Measurements from ENCODE around the gene PTK7.
"Not testable (repeated sequence)": the region's sequence is repeated elsewhere in the genome, so short reads cannot be mapped to it uniquely, and the experiment has no call there.

Gene PTK7

DNA sequence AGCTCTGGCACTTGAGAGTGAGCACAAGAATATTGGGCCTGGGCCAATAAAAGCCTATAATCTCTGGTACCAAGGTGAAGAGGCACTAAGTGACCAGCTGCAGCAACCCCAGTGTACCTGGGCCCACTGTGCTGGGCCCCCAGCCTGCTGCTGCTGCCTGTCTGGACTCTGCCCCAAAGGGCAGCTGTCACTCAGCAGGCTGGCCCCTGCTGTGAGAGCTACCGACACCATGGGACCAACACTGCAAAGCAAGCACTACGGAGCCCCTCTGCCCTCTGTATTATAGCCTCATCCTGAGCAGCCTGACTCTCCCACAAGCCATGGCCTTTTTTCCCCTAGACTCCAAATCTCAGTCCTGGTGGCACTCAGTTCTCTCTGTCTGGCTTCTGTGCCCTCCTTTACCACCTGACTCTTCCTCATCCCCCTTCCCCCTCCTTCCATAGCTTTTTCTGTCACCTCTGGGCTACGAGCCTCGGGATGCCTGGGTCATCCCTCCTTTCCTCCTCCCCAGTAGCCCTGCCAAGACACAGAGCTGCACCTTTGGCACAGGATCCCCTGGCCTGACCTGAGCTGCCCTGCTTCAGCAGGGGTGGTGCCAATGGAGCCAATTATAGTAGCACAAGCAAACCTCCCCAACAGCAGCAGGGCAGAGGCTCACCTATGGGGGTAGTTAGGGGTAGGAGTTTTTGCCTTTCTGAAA, 40.5 kb upstream of the PTK7 start:
- DNase-seq (ENCODE audit: low spot score): no peak
- TF ChIP-seq, protein P1, sequence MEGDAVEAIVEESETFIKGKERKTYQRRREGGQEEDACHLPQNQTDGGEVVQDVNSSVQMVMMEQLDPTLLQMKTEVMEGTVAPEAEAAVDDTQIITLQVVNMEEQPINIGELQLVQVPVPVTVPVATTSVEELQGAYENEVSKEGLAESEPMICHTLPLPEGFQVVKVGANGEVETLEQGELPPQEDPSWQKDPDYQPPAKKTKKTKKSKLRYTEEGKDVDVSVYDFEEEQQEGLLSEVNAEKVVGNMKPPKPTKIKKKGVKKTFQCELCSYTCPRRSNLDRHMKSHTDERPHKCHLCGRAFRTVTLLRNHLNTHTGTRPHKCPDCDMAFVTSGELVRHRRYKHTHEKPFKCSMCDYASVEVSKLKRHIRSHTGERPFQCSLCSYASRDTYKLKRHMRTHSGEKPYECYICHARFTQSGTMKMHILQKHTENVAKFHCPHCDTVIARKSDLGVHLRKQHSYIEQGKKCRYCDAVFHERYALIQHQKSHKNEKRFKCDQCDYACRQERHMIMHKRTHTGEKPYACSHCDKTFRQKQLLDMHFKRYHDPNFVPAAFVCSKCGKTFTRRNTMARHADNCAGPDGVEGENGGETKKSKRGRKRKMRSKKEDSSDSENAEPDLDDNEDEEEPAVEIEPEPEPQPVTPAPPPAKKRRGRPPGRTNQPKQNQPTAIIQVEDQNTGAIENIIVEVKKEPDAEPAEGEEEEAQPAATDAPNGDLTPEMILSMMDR (IDR thresholded peaks at IDR 0.05; ENCODE audit: borderline replicate concordance, control extremely low read depth, extremely low read depth, insufficient read depth, missing control alignments): no peak
- in situ Hi-C loops (cut with MboI; ENCODE audit: low sequenced_read_pairs, unreplicated experiment): no loop called here

DNA sequence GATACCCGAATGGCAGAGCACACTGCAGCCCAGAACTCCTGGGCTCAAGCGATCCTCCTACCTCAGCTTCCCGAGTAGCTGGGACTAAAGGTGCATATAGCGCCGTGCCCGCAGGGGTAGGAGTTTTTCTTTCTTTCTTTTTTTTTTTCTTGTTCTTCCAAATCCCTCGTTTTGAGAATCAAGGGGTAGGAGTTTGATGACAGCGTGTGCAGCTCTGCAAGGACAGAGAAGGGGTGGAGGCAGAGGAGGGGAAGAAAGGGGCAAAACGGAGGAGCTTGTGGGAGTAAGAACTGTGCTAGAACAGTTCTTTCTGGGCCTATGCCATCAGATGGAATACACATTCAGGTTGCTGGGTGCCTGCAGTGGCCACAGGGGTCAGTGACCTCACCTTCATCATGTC, 39.4 kb upstream of the PTK7 start:
- no peak for DNase-seq (ENCODE audit: low spot score)
- TF ChIP-seq, protein P1 (IDR thresholded peaks at IDR 0.05; ENCODE audit: borderline replicate concordance, control extremely low read depth, extremely low read depth, insufficient read depth, missing control alignments): no peak
- in situ Hi-C loops (cut with MboI; ENCODE audit: low sequenced_read_pairs, unreplicated experiment): no loop called here

DNA sequence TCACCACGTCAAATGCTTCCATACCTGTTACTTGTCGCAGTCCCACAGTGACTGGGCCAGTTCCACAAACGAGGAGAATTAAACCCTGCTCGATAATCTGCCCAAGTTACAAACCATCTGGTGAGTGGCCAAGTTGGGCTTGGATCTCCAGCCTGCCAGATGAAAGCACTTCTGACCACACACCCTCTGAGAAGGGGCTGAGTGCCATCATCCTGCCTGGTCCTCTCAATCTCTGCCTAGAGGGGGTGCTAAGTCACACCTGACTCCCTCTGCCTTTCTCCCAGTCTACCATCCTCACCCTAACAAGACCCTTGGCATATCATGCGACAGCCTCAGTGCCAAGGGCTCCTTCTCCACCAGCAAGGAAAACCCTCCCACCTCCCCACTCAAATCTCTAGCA, 38.9 kb upstream of the PTK7 start:
- in situ Hi-C loops (cut with MboI; ENCODE audit: low sequenced_read_pairs, unreplicated experiment): no loop called here
- no peak for DNase-seq (ENCODE audit: low spot score)
- TF ChIP-seq, protein P1 (IDR thresholded peaks at IDR 0.05; ENCODE audit: borderline replicate concordance, control extremely low read depth, extremely low read depth, insufficient read depth, missing control alignments): no peak

DNA sequence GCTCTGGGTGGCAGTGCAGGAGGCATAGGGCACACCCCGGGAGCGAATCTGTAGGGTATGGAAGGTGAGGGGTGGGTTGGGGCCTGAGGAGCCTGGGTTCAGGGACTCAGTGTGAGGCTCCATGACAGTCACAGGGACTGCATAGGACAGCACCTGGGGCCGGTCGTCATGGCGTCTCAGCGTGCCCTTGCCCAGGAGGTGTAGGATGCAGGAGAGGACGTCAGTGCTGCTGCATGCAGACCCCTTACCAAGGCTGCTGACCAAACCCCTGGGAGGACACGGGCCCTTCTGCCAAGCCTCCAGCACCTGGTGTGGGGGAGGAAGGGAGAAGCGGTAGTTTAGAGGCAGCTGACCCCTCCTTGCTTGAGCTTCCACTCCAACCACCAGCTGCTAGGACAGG, 38.4 kb upstream of the PTK7 start:
- in situ Hi-C loops (cut with MboI; ENCODE audit: low sequenced_read_pairs, unreplicated experiment): no loop called here
- DNase-seq (ENCODE audit: low spot score): no peak
- TF ChIP-seq, protein P1 (IDR thresholded peaks at IDR 0.05; ENCODE audit: borderline replicate concordance, control extremely low read depth, extremely low read depth, insufficient read depth, missing control alignments): no peak

DNA sequence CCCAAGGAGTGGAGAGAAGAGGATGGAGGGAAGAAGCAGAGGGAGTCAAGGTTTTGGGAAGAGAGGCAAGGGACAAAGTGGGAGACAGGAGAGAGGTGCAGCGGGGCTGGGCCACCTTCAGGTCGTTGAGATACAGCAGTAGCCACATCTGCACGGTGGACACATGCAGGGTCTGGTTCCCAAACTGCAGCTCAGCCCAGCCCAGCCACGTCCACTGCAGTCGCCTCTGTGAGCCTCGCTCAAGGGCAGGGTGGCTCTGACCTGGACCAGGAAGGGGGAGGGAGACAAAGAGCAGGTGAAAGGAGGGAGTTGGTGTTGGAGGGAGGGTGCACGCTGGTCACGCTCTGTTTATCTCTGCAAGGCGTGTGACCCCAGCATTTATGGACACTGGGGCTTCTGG, 37.4 kb upstream of the PTK7 start:
- DNase-seq (ENCODE audit: low spot score): no peak
- TF ChIP-seq, protein P1 (IDR thresholded peaks at IDR 0.05; ENCODE audit: borderline replicate concordance, control extremely low read depth, extremely low read depth, insufficient read depth, missing control alignments): no peak
- in situ Hi-C loops (cut with MboI; ENCODE audit: low sequenced_read_pairs, unreplicated experiment): no loop called here

DNA sequence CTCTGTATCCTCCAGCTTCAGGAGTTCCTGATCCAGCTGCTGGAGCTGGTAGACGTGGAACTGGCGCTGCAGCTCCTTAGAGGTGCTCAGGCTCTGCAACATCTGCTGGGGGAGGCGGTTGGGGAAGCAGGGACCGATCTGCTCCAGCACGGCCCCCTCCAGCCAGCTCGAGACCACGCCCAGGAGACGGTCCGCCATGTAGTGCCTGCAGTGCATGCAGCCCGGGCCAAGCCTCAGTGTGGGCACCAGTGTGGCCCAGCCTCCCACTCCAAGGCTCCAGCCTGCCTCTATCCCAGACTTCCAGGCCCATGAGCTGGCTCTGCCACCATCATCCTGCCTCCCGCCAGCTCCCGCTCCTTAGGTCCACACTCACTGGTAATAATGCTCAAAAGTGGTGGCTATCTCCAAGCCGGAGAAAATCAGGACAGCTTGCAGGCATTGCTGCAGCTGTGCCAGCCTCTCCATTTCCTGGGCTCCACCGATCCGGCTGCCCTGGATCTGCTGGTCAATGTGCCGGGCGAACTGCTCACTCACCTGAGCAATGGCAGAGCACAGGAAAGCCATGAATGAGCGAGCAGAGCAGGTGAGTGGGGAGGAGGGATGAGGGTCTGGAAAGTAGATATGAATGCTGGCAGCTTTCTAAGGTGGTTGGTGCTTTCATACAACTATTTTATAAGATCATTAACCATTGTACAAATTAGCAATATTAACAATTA, 35.4 kb upstream of the PTK7 start:
- TF ChIP-seq, protein P1 (IDR thresholded peaks at IDR 0.05; ENCODE audit: borderline replicate concordance, control extremely low read depth, extremely low read depth, insufficient read depth, missing control alignments): no peak
- no peak for DNase-seq (ENCODE audit: low spot score)
- in situ Hi-C loops (cut with MboI; ENCODE audit: low sequenced_read_pairs, unreplicated experiment): no loop called here

DNA sequence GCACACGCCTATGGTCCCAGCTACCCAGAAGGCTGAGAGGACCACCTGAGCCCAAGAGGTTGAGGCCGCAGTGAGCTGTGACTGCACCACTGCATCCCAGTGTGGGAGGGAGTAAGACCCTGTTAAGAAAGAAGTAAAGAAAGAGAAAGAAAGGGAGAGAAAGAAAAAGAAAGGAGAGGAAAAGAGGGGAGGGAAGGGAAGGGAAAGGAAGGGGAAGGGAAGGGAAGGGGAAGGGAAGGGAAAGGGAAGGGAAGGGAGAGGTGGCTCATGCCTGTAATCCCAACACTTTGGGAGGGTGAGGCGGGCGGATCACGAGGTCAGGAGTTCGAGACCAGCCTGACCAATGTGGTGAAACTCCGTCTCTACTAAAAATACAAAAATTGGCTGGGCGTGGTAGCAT, 34.6 kb upstream of the PTK7 start:
- DNase-seq (ENCODE audit: low spot score); in situ Hi-C loops (cut with MboI; ENCODE audit: low sequenced_read_pairs, unreplicated experiment): not testable (repeated sequence)
